ENCODE results near the gene RABGAP1L.

DNA sequence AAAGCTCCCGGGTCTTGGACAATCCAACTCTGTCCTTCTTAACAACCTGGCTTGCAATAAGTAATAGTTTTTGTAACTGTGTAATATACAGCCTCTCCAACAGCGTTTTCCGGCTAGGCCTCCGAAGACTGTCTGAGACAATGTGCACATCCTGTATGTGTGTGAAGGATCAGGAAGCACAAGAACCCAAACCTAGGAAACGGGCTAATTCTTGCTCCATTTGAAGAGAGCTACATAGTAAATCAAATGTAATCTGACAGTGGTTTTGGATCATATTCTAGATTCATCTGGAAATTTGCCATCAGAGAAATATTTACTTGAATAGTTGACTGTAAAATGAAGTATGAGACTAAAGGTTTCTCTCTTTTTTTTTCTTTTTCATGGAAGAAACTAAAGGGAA lies 289.7 kb downstream of the RABGAP1L start:
- TF ChIP-seq CTCF (IDR thresholded peaks at IDR 0.05): no peak
- no peak for TF ChIP-seq POLR2A (IDR thresholded peaks at IDR 0.05)

Data from body of pancreas (tissue), 4 donors.